ENCODE results near the gene MAFB.

- TF ChIP-seq, protein P1, sequence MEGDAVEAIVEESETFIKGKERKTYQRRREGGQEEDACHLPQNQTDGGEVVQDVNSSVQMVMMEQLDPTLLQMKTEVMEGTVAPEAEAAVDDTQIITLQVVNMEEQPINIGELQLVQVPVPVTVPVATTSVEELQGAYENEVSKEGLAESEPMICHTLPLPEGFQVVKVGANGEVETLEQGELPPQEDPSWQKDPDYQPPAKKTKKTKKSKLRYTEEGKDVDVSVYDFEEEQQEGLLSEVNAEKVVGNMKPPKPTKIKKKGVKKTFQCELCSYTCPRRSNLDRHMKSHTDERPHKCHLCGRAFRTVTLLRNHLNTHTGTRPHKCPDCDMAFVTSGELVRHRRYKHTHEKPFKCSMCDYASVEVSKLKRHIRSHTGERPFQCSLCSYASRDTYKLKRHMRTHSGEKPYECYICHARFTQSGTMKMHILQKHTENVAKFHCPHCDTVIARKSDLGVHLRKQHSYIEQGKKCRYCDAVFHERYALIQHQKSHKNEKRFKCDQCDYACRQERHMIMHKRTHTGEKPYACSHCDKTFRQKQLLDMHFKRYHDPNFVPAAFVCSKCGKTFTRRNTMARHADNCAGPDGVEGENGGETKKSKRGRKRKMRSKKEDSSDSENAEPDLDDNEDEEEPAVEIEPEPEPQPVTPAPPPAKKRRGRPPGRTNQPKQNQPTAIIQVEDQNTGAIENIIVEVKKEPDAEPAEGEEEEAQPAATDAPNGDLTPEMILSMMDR (optimal IDR thresholded peaks at IDR 0.05 in 1 of 3, IDR thresholded peaks at IDR 0.05 in 1 of 3, conservative IDR thresholded peaks at IDR 0.05 in 1 of 3; ENCODE audit: extremely low read depth in 1 of 3, insufficient read depth in 2 of 3, low read length in 3 of 3): no peak
- no peak for TF ChIP-seq EZH2 (IDR thresholded peaks at IDR 0.05; ENCODE audit: low read length)
Observed at GRCh38 chr20:40676491-40677269, 12.4 kb downstream of the MAFB start.
